Ectodermal cell (in vitro differentiated cells): ENCODE results near the gene EIF4E1B.
"Not testable (repeated sequence)": the region's sequence is repeated elsewhere in the genome, so short reads cannot be mapped to it uniquely, and the experiment has no call there.

Experiments
- H3K27ac ChIP-seq: 2 replicates; pipeline ENCODE4 v1.7.0; 2013; ENCODE audit warnings: mild to moderate bottlenecking, low read depth, low read length; ENCODE audit not compliant: insufficient read depth, poor library complexity, severe bottlenecking
- H3K27me3 ChIP-seq: 2 replicates; pipeline ENCODE4 v1.7.0; 2013; ENCODE audit warnings: mild to moderate bottlenecking, low read length; ENCODE audit not compliant: insufficient read depth, control insufficient read depth, poor library complexity, severe bottlenecking
- H3K36me3 ChIP-seq: one replicate; pipeline ENCODE4 v1.7.0; 2013; ENCODE audit warnings: low read length; ENCODE audit not compliant: control insufficient read depth, insufficient read depth
- H3K4me1 ChIP-seq: one replicate; pipeline ENCODE4 v1.7.0; 2013; ENCODE audit warnings: low read length; ENCODE audit not compliant: control insufficient read depth, insufficient read depth
- H3K4me3 ChIP-seq: 2 replicates; pipeline ENCODE4 v1.7.0; 2013; ENCODE audit warnings: low read depth, low read length, control low read depth; ENCODE audit not compliant: insufficient read depth
- H3K9me3 ChIP-seq: 2 replicates; pipeline ENCODE4 v1.7.0; 2013; ENCODE audit warnings: mild to moderate bottlenecking, low read length, moderate library complexity; ENCODE audit not compliant: control insufficient read depth
- WGBS, 2 experiments: methylation state at CpG; one replicate each; pipeline ENCODE4 v1.1.7; 2013; ENCODE audit warnings: missing lambda C conversion rate in 2 of 2; 5-methylcytosine and 5-hydroxymethylcytosine counted together

The EIF4E1B gene

DNA sequence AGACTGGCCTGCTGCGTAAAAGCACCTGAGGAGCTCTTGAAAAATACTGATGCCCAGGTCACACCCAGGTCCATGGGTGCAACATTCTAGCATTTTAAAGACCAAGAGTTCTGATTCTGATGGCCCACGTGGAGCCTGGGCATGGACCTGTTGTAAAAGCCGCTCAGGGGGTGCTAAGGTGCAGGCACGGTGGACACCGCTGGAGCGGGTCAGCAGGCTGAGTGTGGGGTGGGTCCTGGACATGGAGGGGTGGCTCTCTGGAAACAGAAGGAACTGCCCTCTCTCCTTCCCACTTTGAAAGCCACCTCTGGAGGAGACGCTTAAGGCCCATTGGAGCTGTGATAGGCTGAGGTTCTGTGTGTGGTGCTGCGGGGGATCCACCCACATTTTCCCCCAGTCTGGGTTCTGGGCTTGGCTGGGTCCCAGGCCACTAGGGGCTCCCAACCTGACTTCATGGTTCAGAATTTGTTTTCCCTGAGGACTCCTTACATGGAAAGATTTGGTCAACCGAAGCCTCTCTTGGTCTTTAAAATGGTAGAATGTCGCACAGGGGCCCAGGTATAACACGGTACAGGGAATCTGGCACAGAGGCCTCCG is 37.1 kb upstream of the EIF4E1B start:
- Histone ChIP-seq H3K4me1 (no peaks in the 10 kb centered on the region), H3K36me3 (no peaks in the 10 kb centered on the region), H3K4me3 (no peak overlapping the region), H3K9me3 (no peaks in the 10 kb centered on the region), H3K27ac (no peak overlapping the region), H3K27me3 (no peaks in the 10 kb centered on the region)
- 91 to 93% methylated on average over 11 to 12 of the region's 12 CpGs for WGBS, 2 experiments

DNA sequence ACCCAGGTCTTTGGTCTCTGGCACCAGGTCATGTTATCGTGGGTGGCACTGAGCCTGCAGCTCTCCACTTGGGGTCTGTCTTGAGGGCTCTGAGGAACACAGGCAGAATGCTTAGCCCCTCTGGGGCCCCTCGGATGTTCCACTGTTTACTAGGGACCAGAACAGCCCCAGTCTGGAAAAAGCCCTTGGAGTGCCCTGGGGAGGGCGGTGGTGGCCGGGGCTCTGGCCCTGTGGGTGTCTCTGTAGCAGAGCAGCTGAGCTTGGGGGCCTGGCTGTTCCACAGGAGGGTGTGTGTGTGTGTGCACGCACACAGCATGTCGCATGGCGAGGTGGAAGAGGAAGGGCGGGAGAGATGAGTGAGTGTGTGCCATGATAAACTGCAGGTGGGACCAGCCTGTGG is 35.9 kb upstream of the EIF4E1B start:
- no peaks in the 10 kb centered on the region for H3K36me3 ChIP-seq
- WGBS, 2 experiments, result 94% methylated on average over 8 of the region's 8 CpGs
- no peaks in the 10 kb centered on the region for H3K27me3 ChIP-seq
- H3K27ac ChIP-seq, result no peak overlapping the region
- no peaks in the 10 kb centered on the region for H3K4me1 ChIP-seq
- H3K4me3 ChIP-seq, result no peak overlapping the region
- H3K9me3 ChIP-seq, result no peaks in the 10 kb centered on the region

DNA sequence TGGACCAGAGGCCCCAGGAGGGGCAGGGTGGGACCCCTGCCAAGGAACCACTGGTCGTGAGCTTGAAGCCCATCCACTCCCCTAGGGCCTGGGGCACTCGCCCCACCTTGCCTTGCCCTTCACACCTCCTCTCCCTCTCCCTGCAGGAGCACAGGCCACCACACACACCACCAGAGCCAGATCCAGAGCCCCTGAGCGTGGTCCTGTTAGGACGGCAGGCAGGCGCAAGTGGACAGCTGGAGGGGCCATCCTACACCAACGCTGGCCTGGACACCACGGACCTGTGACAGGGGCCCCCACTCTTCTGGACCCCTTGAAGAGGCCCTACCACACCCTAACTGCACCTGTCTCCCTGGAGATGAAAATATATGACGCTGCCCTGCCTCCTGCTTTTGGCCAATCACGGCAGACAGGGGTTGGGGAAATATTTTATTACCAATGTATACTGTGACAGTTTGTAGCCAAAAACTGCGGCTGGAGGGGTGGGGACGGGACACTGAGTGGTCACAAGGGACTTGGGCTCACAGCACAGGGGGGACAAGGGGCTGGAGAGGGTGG is 35.0 kb upstream of the EIF4E1B start:
- no peaks in the 10 kb centered on the region for H3K36me3 ChIP-seq
- H3K27ac ChIP-seq, result no peak overlapping the region
- H3K9me3 ChIP-seq, result no peaks in the 10 kb centered on the region
- H3K27me3 ChIP-seq, result no peaks in the 10 kb centered on the region
- WGBS, 2 experiments, result 92 to 94% methylated on average over 11 of the region's 11 CpGs
- no peak overlapping the region for H3K4me3 ChIP-seq
- no peaks in the 10 kb centered on the region for H3K4me1 ChIP-seq

DNA sequence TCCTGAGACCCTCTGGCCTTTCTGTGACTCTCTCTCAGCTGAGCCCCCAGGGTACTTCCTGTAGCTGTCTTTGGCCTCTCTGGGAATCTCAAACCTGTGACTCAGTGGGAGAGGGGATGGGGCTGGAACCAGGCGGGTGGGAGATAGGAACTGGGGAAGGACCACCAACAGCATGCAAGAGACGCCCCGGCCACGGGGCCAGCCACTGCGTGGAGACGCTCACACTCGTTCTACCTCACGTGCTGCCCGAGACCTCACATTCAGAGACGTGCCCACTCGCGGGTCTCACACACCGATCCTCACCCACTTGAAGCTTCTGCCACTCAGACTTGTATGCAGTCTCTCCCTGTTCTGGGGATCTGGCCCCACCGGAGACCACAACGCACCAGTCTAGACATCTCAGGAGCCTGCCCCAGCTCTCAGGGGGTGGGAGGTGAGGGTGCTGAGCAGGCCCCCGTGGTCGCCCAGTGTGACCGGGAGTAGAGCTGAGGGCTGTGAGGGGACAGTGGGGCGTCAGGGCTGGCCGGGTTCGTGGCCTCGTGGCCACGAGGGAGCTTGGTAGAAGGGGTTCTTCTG is 34.3 kb upstream of the EIF4E1B start:
- Histone ChIP-seq H3K9me3 (no peaks in the 10 kb centered on the region), H3K27me3 (no peaks in the 10 kb centered on the region), H3K4me3 (no peak overlapping the region), H3K36me3 (no peaks in the 10 kb centered on the region), H3K4me1 (no peaks in the 10 kb centered on the region), H3K27ac (no peak overlapping the region)
- 95 to 96% methylated on average over 23 of the region's 23 CpGs for WGBS, 2 experiments

DNA sequence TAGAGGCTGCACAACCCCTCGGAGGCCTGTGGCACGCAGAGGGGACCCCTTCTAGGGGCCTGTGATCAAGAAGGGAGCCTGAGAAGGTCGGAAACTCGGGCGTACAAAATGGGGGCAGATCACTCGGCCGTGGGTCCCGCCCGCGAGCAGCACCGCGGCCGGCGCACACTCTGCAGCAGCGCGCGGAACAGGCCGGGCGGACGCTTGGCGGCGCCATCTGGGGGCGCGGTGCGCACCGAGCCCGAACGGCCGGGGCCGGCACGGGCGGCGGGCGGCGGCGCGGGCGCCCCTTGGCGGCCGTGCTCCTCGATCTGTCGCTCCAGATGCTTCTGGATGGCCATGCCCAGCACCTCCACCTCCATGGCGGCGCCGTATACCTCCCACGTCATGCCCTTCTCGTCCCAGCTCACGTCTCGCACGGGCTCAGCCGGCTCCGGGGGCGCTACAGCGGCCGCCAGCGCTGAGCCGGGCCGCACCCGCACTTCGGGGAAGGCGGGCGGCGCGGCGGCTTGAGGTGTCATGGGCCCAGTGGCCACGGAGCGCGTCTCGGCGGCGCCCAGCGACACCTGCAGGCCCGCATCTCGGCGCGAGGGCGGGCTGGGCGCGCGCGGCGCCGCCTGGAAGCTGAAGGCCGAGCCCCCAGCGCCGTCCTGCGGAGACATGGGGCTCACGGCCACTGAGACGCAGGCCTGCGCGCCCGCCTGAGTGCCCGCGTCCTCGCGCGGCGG is 33.6 kb upstream of the EIF4E1B start:
- Histone ChIP-seq H3K4me3 (no peak overlapping the region), H3K36me3 (no peaks in the 10 kb centered on the region), H3K27ac (no peak overlapping the region), H3K4me1 (no peaks in the 10 kb centered on the region), H3K9me3 (no peaks in the 10 kb centered on the region), H3K27me3 (no peaks in the 10 kb centered on the region)
- WGBS, 2 experiments, result 75 to 77% methylated on average over 98 of the region's 98 CpGs

DNA sequence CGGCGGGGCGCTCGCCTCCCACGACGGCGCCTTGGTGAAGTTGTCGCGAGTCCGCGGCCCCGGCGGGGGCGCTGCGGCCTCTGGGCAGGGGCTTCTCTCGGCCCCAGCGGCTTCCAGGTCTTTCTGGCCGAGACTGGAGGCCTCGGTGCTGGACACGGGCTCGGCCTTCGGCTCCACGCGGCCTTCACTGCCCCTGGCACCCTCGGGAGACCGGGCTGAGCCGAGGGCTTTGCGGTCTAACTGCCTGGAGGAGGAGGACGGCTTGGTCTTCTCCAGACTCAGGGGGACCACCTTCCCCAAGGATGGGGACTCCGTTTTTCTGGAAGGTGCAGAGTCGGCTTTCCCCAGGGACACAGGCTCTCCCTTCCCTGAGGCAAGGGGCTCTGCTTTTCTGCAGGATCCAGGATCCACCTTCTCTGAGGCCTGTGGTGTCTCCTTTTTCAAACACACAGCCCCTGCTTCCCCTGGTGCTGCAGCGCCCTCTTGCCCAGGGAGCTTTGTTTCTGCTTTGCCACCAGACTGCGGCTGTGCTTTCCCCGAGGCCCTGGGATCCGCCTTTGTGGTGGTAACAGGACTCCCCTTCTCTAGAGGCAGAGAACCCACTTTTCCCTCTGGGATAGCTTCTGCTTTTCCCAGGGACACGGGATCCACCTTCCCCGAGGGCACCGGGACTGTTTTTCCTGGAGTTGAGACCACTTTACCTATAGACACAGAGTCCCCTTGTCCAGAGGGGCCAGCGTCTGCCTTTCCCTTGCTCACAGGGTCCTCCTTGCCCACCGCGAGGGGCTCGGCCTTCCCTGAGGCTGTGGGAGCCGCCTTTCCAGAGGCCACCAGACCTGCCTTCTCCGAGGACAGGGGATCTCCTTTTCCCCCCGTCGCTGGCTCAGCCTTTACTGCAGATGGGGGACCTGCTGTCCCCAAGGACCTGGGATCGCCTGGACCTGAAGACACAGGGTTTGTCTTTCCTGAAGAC is 32.8 kb upstream of the EIF4E1B start:
- no peaks in the 10 kb centered on the region for H3K9me3 ChIP-seq
- no peak overlapping the region for H3K4me3 ChIP-seq
- WGBS, 2 experiments, result 88 to 90% methylated on average over 47 of the region's 47 CpGs

DNA sequence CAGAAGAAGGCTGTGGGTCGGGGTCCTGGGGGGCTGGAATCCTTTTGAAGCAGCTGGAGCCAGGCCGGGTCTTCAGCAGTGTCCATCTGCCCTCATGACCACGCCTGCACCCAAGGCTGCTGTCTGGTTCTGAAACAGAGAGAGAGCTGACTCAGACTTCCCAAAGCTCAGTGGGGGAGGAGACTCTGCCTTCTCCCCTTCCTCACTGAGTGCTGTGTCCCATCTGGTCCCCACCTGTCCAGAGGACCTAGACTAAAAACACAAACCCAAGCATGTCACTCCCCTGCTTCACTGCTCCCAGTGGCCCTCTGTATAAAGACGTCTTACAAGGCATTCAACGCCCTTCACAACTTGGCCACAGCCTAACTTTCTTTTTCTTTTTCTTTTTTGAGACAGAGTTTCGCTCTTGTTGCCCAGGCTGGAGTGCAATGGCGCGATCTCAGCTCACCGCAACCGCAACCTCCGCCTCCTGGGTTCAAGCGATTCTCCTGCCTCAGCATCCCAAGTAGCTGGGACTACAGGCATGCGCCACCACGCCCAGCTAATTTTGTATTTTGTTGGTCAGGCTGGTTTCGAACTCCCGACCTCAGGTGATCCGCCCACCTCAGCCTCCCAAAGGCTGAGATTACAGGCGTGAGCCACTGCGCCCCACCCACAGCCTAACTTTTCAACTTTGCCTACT is 30.6 kb upstream of the EIF4E1B start:
- H3K9me3 ChIP-seq, H3K27ac ChIP-seq, H3K4me1 ChIP-seq, H3K4me3 ChIP-seq, H3K36me3 ChIP-seq, H3K27me3 ChIP-seq: not testable (repeated sequence)
- 93 to 94% methylated on average over 19 of the region's 19 CpGs for WGBS, 2 experiments

More for the DNA sequence above, 32.8 kb upstream of the EIF4E1B start:
- no peaks in the 10 kb centered on the region for H3K36me3 ChIP-seq
- no peaks in the 10 kb centered on the region for H3K27me3 ChIP-seq
- no peaks in the 10 kb centered on the region for H3K4me1 ChIP-seq
- no peak overlapping the region for H3K27ac ChIP-seq

DNA sequence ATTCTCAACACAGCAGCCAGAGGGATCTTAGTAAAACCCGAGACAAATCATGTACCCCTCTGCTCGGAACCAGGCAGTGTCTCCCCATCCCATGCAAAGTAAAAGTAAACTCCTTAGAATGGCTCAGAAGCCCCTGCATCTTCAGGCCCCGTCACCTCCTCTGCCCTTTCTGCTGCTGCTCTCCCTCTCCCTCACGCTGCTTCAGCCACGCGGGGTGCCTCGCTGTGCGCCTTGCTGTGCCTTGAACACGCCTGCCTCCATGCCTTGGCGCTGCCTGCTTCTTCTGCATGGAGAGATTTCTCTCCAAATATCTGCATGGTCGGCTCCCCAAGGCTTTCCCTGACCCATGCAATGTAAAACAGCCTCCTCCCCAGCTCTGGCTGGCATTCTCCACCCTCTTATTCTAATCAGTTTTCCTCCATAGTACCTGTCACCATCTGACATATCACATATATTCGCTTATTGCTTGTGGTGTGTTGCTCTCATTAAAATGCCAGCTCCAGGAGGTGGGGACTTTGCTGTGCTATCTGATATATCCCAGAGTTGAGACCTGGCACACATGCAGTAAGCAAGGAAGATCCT is 28.5 kb upstream of the EIF4E1B start:
- Histone ChIP-seq H3K4me3 (no peak overlapping the region), H3K27me3 (no peaks in the 10 kb centered on the region), H3K36me3 (no peaks in the 10 kb centered on the region), H3K4me1 (no peaks in the 10 kb centered on the region), H3K27ac (no peak overlapping the region), H3K9me3 (no peaks in the 10 kb centered on the region)
- WGBS, 2 experiments, result 85 to 87% methylated on average over 12 of the region's 12 CpGs

DNA sequence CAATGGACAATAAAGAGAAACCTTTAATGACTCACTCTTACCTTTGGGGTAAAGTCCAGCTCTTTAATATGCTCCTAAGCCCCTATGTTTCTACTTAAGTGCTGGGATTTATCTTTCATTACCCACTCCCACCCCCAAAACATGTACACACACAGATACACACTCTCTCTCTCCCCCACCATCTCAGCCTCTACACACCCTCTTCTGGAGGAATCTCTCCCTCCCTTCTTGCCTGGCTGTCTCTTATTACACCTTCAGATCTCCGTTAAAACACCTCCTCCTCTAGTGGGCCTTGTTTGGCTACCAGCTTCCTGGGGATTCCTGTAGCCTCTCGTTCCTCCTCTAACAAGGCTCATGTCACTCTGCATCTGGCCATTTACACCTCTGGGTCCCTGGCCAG is 27.4 kb upstream of the EIF4E1B start:
- 22 to 27% methylated on average over 2 of the region's 2 CpGs for WGBS, 2 experiments
- no peaks in the 10 kb centered on the region for H3K9me3 ChIP-seq
- H3K4me1 ChIP-seq, result no peaks in the 10 kb centered on the region
- no peak overlapping the region for H3K27ac ChIP-seq
- no peaks in the 10 kb centered on the region for H3K27me3 ChIP-seq
- H3K36me3 ChIP-seq, result no peaks in the 10 kb centered on the region
- no peak overlapping the region for H3K4me3 ChIP-seq
